Activated T-cell treated with anti-CD3 and anti-CD28 coated beads, Interleukin-2, amount 50 U/mL, for 4 hours (primary cell): Measurements from ENCODE around the gene ATP6V1G1. TPM values are rescaled to one million over a fixed set of nuclear protein-coding genes. Genes with fewer than 3 reads are reported as not detected.

Experiments
- ATAC-seq, 2 donors: fragments of 200-7000 bp; cut with Tn5 transposase; one replicate each; pipeline ENCODE4 v1.10.0; 2021
- DNase-seq: peaks from one replicate; pipeline ENCODE4 v3.0.0-alpha.2; 2020
- H3K27me3 Mint-ChIP-seq: one replicate; pipeline ENCODE4 v1.8.0; 2021; ENCODE audit warnings: low read depth, mixed read lengths
- H3K36me3 Mint-ChIP-seq: one replicate; pipeline ENCODE4 v1.8.0; 2022; ENCODE audit warnings: mixed read lengths; ENCODE audit not compliant: insufficient read depth
- H3K4me1 Mint-ChIP-seq: one replicate; pipeline ENCODE4 v1.8.0; 2021; ENCODE audit warnings: low read depth, mixed read lengths
- H3K4me3 Mint-ChIP-seq: one replicate; pipeline ENCODE4 v1.8.0; 2021; ENCODE audit warnings: mild to moderate bottlenecking, moderate library complexity, mixed read lengths
- H3K9me3 Mint-ChIP-seq: one replicate; pipeline ENCODE4 v1.8.0; 2021; ENCODE audit warnings: mixed read lengths
- total RNA-seq, 3 donors: library from RNA; stranded (reverse); gene quantifications; one replicate each; pipeline ENCODE4 v1.2.1, GENCODE V29; 2021

The ATP6V1G1 gene
- total RNA-seq: 10 to 100 TPM; 45.2 to 51.0 (median 50.3) TPM

- peak within 1 kb of the TSS; percentile 100 for H3K4me3 Mint-ChIP-seq
- peaks cover 11% of the 10 kb centered on the region for H3K36me3 Mint-ChIP-seq
- H3K27me3 Mint-ChIP-seq: no peaks in the 10 kb centered on the region
- ATAC-seq (peak; percentile 95 to 96), DNase-seq (peak; percentile 98)
- H3K4me1 Mint-ChIP-seq: peaks cover 47% of the 10 kb centered on the region
- no peaks in the 10 kb centered on the region for H3K9me3 Mint-ChIP-seq
Measured at GRCh38 chr9:114587345-114588202, at the start of gene ATP6V1G1. Gene ATP6V1G1, plus strand, starts transcription at chr9:114587769. Its CDS starts 70 bp downstream, at chr9:114587839.

- no peak overlapping the region for H3K4me3 Mint-ChIP-seq
- H3K27me3 Mint-ChIP-seq: no peaks in the 10 kb centered on the region
- H3K9me3 Mint-ChIP-seq: no peaks in the 10 kb centered on the region
- no peaks in the 10 kb centered on the region for H3K36me3 Mint-ChIP-seq
- DNase-seq: no peak
- no peaks in the 10 kb centered on the region for H3K4me1 Mint-ChIP-seq
- peak; percentile 50 to 65 for ATAC-seq
Measured at GRCh38 chr9:114538241-114538640, 49.3 kb upstream of the ATP6V1G1 start.

GRCh38 chr9:114539701-114540380 lies 47.7 kb upstream of the ATP6V1G1 start:
- no peaks in the 10 kb centered on the region for H3K36me3 Mint-ChIP-seq
- DNase-seq (no peak), ATAC-seq (no peak)
- H3K9me3 Mint-ChIP-seq: no peaks in the 10 kb centered on the region
- no peak overlapping the region for H3K4me3 Mint-ChIP-seq
- H3K27me3 Mint-ChIP-seq: no peaks in the 10 kb centered on the region
- H3K4me1 Mint-ChIP-seq: no peaks in the 10 kb centered on the region

- peaks cover 16% of the 10 kb centered on the region for H3K27me3 Mint-ChIP-seq
- H3K36me3 Mint-ChIP-seq: no peaks in the 10 kb centered on the region
- no peak for DNase-seq
- no peaks in the 10 kb centered on the region for H3K9me3 Mint-ChIP-seq
- ATAC-seq: no peak
- no peaks in the 10 kb centered on the region for H3K4me1 Mint-ChIP-seq
- no peak overlapping the region for H3K4me3 Mint-ChIP-seq
Measured at GRCh38 chr9:114545055-114545454, 42.5 kb upstream of the ATP6V1G1 start.

GRCh38 chr9:114546851-114547250 lies 40.7 kb upstream of the ATP6V1G1 start:
- ATAC-seq: no peak

GRCh38 chr9:114549697-114550330 lies 37.8 kb upstream of the ATP6V1G1 start:
- no peaks in the 10 kb centered on the region for H3K4me1 Mint-ChIP-seq
- H3K4me3 Mint-ChIP-seq: no peak overlapping the region
- no peaks in the 10 kb centered on the region for H3K36me3 Mint-ChIP-seq
- no peak for ATAC-seq
- no peak for DNase-seq
- peaks cover 19% of the 10 kb centered on the region for H3K27me3 Mint-ChIP-seq
- H3K9me3 Mint-ChIP-seq: no peaks in the 10 kb centered on the region

More at GRCh38 chr9:114546851-114547250, 40.7 kb upstream of the ATP6V1G1 start:
- Mint-ChIP-seq H3K27me3 (peaks cover 19% of the 10 kb centered on the region), H3K4me3 (no peak overlapping the region), H3K4me1 (no peaks in the 10 kb centered on the region), H3K36me3 (no peaks in the 10 kb centered on the region), H3K9me3 (no peaks in the 10 kb centered on the region)
- no peak for DNase-seq

- H3K4me1 Mint-ChIP-seq: no peaks in the 10 kb centered on the region
- ATAC-seq: no peak
- H3K9me3 Mint-ChIP-seq: peaks cover 6% of the 10 kb centered on the region
- no peak for DNase-seq
- no peak overlapping the region for H3K4me3 Mint-ChIP-seq
- peaks cover 2% of the 10 kb centered on the region for H3K36me3 Mint-ChIP-seq
- H3K27me3 Mint-ChIP-seq: peaks cover 15% of the 10 kb centered on the region
Measured at GRCh38 chr9:114551750-114552685, 35.6 kb upstream of the ATP6V1G1 start.

- Mint-ChIP-seq H3K9me3 (peaks cover 6% of the 10 kb centered on the region), H3K4me3 (no peak overlapping the region), H3K4me1 (no peaks in the 10 kb centered on the region), H3K36me3 (peaks cover 2% of the 10 kb centered on the region), H3K27me3 (peaks cover 11% of the 10 kb centered on the region)
- DNase-seq (no peak), ATAC-seq (no peak)
Measured at GRCh38 chr9:114552706-114553105, 34.9 kb upstream of the ATP6V1G1 start.

GRCh38 chr9:114553202-114553601 lies 34.4 kb upstream of the ATP6V1G1 start:
- Mint-ChIP-seq H3K36me3 (peaks cover 2% of the 10 kb centered on the region), H3K27me3 (peaks cover 11% of the 10 kb centered on the region), H3K9me3 (peaks cover 6% of the 10 kb centered on the region), H3K4me3 (no peak overlapping the region), H3K4me1 (no peaks in the 10 kb centered on the region)
- DNase-seq (no peak), ATAC-seq (no peak)

GRCh38 chr9:114555696-114556095 lies 31.9 kb upstream of the ATP6V1G1 start:
- no peaks in the 10 kb centered on the region for H3K4me1 Mint-ChIP-seq
- peaks cover 6% of the 10 kb centered on the region for H3K9me3 Mint-ChIP-seq
- H3K4me3 Mint-ChIP-seq: no peak overlapping the region
- no peak for DNase-seq
- no peak for ATAC-seq
- H3K36me3 Mint-ChIP-seq: peaks cover 2% of the 10 kb centered on the region
- H3K27me3 Mint-ChIP-seq: peaks cover 8% of the 10 kb centered on the region

GRCh38 chr9:114558027-114558675 lies 29.4 kb upstream of the ATP6V1G1 start:
- ATAC-seq (no peak), DNase-seq (no peak)
- Mint-ChIP-seq H3K9me3 (peaks cover 6% of the 10 kb centered on the region), H3K4me3 (no peak overlapping the region), H3K36me3 (peaks cover 2% of the 10 kb centered on the region), H3K4me1 (no peaks in the 10 kb centered on the region), H3K27me3 (peaks cover 10% of the 10 kb centered on the region)

GRCh38 chr9:114559830-114560513 lies 27.6 kb upstream of the ATP6V1G1 start:
- peaks cover 10% of the 10 kb centered on the region for H3K27me3 Mint-ChIP-seq
- no peak for ATAC-seq
- no peaks in the 10 kb centered on the region for H3K4me1 Mint-ChIP-seq
- H3K36me3 Mint-ChIP-seq: peaks cover 2% of the 10 kb centered on the region
- H3K4me3 Mint-ChIP-seq: no peak overlapping the region
- no peak for DNase-seq
- peaks cover 6% of the 10 kb centered on the region for H3K9me3 Mint-ChIP-seq

GRCh38 chr9:114560956-114561355 lies 26.6 kb upstream of the ATP6V1G1 start:
- DNase-seq: no peak
- Mint-ChIP-seq H3K4me3 (no peak overlapping the region), H3K9me3 (peaks cover 6% of the 10 kb centered on the region), H3K4me1 (no peaks in the 10 kb centered on the region), H3K36me3 (peaks cover 2% of the 10 kb centered on the region), H3K27me3 (peaks cover 6% of the 10 kb centered on the region)
- ATAC-seq: no peak
